GM20000 (cell line): Measurements from ENCODE around the gene MARCO.

Experiments used
- DNase-seq: peaks from one replicate; pipeline ENCODE4 v3.0.0; 2012; ENCODE audit warnings: low spot score
- TF ChIP-seq, protein P1 (sequence below): IDR thresholded peaks from 2 replicates; pipeline ENCODE4 v1.5.1; 2012; ENCODE audit warnings: mild to moderate bottlenecking, control low read depth; ENCODE audit errors: extremely low read depth, missing control alignments

The MARCO gene

GRCh38 chr2:118914721-118915453, 27.1 kb upstream of the MARCO start:
- DNase-seq = no peak
- TF ChIP-seq, protein P1, sequence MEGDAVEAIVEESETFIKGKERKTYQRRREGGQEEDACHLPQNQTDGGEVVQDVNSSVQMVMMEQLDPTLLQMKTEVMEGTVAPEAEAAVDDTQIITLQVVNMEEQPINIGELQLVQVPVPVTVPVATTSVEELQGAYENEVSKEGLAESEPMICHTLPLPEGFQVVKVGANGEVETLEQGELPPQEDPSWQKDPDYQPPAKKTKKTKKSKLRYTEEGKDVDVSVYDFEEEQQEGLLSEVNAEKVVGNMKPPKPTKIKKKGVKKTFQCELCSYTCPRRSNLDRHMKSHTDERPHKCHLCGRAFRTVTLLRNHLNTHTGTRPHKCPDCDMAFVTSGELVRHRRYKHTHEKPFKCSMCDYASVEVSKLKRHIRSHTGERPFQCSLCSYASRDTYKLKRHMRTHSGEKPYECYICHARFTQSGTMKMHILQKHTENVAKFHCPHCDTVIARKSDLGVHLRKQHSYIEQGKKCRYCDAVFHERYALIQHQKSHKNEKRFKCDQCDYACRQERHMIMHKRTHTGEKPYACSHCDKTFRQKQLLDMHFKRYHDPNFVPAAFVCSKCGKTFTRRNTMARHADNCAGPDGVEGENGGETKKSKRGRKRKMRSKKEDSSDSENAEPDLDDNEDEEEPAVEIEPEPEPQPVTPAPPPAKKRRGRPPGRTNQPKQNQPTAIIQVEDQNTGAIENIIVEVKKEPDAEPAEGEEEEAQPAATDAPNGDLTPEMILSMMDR = no peak

- TF ChIP-seq, protein P1 = no peak
- DNase-seq = no peak
Observed at GRCh38 chr2:118918017-118918416, 24.0 kb upstream of the MARCO start.

- TF ChIP-seq, protein P1 = no peak
- no peak for DNase-seq
Observed at GRCh38 chr2:118921646-118922045, 20.3 kb upstream of the MARCO start.

- TF ChIP-seq, protein P1 = no peak
- DNase-seq = no peak
Observed at GRCh38 chr2:118922254-118922653, 19.7 kb upstream of the MARCO start.

DNA sequence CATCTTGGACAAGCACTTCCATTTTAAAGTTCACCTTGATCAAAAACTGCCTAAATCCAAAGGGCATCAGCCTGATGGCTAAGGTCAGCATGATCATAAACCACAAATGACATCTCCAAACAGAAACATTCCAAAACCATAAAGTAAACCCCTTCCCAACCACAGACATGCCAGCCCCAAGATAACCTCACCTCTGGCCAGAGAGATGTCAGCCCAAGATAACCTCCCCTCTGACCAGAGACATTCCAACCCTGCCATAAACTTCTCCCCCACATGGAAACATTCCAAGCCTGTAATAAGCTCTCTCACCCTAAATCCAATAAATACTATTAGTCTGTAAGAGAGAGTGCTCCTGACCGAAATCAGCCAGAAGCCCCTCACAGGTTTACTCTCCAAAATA, 18.6 kb upstream of the MARCO start:
- TF ChIP-seq, protein P1 = no peak
- no peak for DNase-seq

- DNase-seq = no peak
- TF ChIP-seq, protein P1 = no peak
Observed at GRCh38 chr2:118925476-118925875, 16.5 kb upstream of the MARCO start.

DNA sequence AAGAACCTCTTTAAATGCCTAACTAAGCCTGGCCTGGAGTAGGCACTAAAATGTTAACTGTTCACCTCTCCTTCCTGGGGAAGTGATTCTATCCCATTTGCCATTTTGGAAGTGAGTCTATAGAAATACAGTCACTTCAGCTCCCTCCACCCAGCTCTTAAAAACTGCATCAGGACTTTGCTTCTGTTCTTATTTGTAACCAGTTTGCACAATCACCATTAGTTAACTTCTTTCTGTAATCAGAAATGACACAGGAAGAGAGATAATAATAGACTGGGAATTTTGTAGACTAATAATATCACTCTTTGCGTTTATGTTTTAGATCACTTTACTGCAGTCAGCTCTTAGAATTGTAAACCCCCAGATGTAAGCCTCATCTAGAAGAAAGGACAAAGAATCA, 16.0 kb upstream of the MARCO start:
- DNase-seq = no peak
- TF ChIP-seq, protein P1 = no peak
